D721Med (cell line): ENCODE data around the gene CHCHD6.

Experiments used
- DNase-seq: peaks from one replicate; pipeline ENCODE4 v3.0.0; 2011; ENCODE audit warnings: low spot score; ENCODE audit not compliant: insufficient read length
- FAIRE-seq: peaks from 2 replicates; lab custom pipeline; 2011; peaks lifted over from hg19 to GRCh38; lab: Jason Lieb, UNC
- TF ChIP-seq, protein P1 (sequence below): IDR thresholded peaks from 2 replicates; pipeline ENCODE4 v1.5.1; 2012; ENCODE audit warnings: mild to moderate bottlenecking, control low read depth; ENCODE audit not compliant: insufficient read depth; ENCODE audit errors: missing control alignments

Gene CHCHD6

DNA sequence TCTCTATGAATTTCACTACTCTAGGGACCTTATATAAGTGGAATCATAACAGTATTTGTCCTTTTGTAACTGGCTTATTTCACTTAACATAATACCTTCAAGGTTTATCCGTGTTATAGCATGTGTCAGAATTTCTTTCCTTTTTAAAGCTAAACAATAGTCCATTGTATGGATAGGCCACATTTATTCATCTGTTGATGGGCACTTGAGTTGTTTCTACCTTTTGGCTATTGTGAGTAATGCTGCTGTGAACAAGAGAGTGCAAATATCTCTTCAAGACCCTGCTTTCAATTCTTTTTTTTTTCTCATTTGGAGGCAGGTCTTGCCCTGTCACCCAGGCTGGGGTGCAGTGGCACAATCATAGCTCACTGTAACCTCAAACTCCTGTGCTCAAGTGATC is 56.5 kb downstream of the CHCHD6 start:
- FAIRE-seq (no peak), DNase-seq (no peak)
- TF ChIP-seq, protein P1, sequence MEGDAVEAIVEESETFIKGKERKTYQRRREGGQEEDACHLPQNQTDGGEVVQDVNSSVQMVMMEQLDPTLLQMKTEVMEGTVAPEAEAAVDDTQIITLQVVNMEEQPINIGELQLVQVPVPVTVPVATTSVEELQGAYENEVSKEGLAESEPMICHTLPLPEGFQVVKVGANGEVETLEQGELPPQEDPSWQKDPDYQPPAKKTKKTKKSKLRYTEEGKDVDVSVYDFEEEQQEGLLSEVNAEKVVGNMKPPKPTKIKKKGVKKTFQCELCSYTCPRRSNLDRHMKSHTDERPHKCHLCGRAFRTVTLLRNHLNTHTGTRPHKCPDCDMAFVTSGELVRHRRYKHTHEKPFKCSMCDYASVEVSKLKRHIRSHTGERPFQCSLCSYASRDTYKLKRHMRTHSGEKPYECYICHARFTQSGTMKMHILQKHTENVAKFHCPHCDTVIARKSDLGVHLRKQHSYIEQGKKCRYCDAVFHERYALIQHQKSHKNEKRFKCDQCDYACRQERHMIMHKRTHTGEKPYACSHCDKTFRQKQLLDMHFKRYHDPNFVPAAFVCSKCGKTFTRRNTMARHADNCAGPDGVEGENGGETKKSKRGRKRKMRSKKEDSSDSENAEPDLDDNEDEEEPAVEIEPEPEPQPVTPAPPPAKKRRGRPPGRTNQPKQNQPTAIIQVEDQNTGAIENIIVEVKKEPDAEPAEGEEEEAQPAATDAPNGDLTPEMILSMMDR: no peak

DNA sequence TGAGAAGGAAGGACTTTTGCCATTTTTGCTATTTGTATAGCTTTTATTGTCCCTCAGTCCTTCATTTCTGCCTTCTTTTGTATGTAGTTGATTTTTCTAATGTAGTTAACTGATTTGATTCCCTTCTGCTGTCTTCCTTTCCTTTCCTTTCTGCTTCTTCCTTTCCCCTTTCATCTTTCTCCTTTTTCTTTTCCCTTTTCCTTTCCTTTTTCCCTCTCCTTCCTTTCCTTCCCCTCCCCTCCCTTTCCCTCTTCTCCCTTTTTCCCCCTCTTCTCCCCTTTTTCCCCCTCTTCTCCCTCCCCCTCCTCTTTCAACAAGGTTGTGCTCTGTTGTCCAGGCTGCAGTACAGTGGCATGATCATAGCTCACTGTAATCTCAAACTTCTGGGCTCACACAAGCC is 59.0 kb downstream of the CHCHD6 start:
- TF ChIP-seq, protein P1: no peak
- FAIRE-seq: no peak

DNA sequence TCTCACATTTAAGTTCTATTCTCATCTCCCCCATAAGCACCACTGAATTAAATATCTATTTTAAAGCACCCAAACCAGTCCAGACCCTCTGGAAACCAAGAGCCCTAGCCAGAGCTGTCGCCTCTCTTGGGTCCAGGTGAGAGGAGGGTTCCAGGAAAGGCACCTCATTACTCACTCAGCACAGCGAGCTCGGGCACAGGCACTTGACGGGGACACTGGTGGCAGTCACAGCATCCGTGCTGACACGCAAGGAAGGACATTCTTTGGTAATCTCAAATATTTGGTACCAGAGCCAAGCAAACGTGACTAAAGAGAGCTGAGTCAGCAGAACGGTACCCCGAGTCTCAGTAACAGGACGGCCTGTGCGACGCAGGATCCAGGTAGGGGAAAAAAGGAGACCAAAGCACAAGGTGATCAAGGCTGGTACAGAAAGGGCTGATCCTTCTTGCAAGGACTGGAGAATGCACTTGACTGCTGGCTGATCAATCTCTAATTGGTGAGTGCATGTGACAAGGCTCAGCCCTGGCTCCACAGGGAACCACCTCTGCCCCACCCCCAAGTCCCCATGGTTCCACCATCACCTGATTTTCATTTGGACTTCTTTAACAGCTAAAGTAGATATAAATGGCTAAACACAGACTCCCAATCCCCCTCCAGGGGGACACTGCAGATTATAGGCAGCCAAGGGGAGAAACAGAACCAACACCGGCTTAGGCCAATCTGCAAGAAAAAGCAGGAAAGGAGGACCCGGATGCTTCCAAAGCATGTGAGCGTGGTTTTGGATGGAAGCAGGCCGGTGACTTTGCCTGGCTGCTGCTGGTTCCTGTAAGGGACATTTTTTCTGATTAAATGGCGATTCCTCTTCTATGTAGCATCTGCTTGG is 61.4 kb downstream of the CHCHD6 start:
- FAIRE-seq (no peak), DNase-seq (no peak)
- TF ChIP-seq, protein P1: no peak

More for the DNA sequence above, 59.0 kb downstream of the CHCHD6 start:
- DNase-seq: no peak

DNA sequence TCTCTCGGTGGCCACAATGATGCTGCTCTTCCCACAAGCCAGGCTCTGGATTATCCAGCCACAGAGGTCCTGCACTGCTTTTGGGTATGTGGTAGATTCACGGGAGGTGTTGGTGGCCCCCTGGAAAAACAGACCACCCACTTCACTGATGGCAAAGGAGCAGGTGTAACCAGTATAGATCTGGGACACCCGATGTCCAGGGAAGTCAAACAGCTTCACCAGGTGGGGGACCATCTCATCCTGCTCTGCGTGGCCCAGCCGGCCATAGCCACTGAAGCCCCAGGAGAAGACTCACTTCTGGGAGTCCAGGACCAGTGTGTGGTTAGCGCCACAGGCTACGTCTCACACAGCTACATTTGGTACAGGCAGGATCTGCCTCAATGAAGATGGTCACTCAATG is 62.6 kb downstream of the CHCHD6 start:
- FAIRE-seq (no peak), DNase-seq (no peak)
- TF ChIP-seq, protein P1: no peak

DNA sequence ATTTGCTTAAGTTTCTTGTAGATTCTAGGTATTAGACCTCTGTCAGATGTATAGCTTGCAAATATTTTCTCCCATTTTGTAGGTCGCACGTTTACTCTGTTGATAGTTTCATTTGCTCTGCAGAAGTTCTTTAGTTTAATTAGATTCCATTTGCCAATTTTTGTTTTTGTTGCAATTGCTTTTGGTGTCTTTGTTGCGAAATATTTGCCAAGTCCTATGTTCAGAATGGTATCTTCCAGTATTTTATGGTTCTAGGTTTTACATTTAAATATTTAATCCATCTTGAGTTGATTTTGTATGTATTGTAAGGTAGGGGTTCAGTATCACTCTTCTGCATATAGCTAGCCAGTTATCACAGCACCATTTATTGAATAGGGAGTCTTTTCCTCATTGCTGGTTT is 64.9 kb downstream of the CHCHD6 start:
- TF ChIP-seq, protein P1: no peak
- DNase-seq (no peak), FAIRE-seq (no peak)

DNA sequence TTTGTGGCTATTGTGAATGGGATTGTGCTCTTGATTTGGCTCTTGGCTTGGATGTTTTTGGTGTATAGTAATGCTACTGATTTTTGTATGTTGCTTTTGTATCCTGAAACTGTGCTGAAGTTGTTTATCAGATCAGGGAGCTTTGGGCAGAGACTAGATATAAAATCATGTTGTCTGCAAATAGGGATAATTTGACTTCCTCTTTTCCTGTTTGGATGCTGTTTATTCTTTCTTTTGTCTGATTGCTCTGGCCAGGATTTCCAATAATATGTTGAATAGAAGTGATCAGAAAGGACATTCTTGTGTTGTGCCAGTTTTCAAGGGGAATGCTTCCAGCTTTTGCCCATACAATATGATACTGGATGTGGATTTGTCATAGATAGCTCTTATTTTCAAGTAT is 66.1 kb downstream of the CHCHD6 start:
- no peak for DNase-seq

More for the DNA sequence above, 66.1 kb downstream of the CHCHD6 start:
- FAIRE-seq: no peak
- TF ChIP-seq, protein P1: no peak
